ENCODE data around the gene RUNX2.

GRCh38 chr6:45454008-45454911, 126.1 kb downstream of the RUNX2 start:
- TF ChIP-seq, protein P1, sequence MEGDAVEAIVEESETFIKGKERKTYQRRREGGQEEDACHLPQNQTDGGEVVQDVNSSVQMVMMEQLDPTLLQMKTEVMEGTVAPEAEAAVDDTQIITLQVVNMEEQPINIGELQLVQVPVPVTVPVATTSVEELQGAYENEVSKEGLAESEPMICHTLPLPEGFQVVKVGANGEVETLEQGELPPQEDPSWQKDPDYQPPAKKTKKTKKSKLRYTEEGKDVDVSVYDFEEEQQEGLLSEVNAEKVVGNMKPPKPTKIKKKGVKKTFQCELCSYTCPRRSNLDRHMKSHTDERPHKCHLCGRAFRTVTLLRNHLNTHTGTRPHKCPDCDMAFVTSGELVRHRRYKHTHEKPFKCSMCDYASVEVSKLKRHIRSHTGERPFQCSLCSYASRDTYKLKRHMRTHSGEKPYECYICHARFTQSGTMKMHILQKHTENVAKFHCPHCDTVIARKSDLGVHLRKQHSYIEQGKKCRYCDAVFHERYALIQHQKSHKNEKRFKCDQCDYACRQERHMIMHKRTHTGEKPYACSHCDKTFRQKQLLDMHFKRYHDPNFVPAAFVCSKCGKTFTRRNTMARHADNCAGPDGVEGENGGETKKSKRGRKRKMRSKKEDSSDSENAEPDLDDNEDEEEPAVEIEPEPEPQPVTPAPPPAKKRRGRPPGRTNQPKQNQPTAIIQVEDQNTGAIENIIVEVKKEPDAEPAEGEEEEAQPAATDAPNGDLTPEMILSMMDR (IDR thresholded peaks at IDR 0.05): no peak
- no peak for TF ChIP-seq POLR2A (IDR thresholded peaks at IDR 0.05)

Measured in esophagus squamous epithelium (tissue), 4 donors.